NB4 (cell line): ENCODE measurements around the gene CUX1.

ENCODE experiments used
- MYC ChIP-seq: IDR thresholded peaks from 2 replicates; pipeline ENCODE4 v1.6.1; 2011; ENCODE audit warnings: low read depth, low read length
- POLR2A ChIP-seq: IDR thresholded peaks from 2 replicates; pipeline ENCODE4 v1.6.1; 2011; ENCODE audit warnings: mild to moderate bottlenecking; ENCODE audit not compliant: insufficient read length; ENCODE audit errors: extremely low read depth
- TF ChIP-seq, protein P1 (sequence below): IDR thresholded peaks from one replicate; pipeline ENCODE4 v1.5.1; 2012; ENCODE audit warnings: low read depth, low read length

DNA sequence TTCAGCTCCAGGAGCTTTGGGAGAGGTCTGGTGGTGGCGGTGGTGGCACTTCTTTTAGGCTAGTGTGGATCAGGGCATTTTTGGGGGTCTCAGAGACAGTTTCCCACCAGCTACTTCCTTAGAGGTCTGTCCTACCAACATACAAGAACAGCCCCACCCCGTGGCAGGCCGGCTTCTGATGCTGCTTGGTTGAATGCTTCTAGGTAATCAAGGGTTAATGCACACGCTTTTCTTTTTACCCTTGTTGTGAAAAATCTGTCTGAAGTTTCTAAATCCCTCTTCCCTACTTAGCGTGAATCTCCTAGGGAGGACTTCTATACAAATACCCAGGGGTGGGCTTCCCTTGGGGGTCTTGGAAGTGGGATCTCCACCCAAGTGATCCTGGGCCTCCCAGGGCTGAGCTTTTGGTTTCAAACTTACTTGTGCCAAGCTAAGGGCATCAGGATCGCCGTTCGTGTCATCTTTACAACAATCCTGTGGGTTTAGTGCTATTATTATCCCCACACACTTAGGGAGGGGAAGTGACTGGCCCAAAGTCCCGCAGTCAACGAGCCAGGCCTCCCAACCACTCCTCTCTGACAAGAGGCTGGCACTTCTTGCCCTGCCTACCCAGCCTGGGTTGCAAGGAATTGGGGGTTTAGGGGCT is 471.0 kb downstream of the CUX1 start:
- TF ChIP-seq, protein P1, sequence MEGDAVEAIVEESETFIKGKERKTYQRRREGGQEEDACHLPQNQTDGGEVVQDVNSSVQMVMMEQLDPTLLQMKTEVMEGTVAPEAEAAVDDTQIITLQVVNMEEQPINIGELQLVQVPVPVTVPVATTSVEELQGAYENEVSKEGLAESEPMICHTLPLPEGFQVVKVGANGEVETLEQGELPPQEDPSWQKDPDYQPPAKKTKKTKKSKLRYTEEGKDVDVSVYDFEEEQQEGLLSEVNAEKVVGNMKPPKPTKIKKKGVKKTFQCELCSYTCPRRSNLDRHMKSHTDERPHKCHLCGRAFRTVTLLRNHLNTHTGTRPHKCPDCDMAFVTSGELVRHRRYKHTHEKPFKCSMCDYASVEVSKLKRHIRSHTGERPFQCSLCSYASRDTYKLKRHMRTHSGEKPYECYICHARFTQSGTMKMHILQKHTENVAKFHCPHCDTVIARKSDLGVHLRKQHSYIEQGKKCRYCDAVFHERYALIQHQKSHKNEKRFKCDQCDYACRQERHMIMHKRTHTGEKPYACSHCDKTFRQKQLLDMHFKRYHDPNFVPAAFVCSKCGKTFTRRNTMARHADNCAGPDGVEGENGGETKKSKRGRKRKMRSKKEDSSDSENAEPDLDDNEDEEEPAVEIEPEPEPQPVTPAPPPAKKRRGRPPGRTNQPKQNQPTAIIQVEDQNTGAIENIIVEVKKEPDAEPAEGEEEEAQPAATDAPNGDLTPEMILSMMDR, result peak; percentile 36
- no peak for TF ChIP-seq MYC
- no peak for TF ChIP-seq POLR2A
